Neural cell (in vitro differentiated cells): ENCODE results near the gene NKAIN2. TPM values are rescaled to one million over a fixed set of nuclear protein-coding genes. Genes with fewer than 3 reads are reported as not detected.

ENCODE experiments used
- H2AFZ ChIP-seq: fragments of 200-600, 300-800 bp; sonication (generic), shearing (Covaris generic); 2 replicates; pipeline ENCODE4 v1.6.0; 2014; ENCODE audit warnings: low read depth, mild to moderate bottlenecking, antibody characterized with exemption, low read length, moderate library complexity
- H3F3A ChIP-seq: fragments of 200-600 bp; shearing (Covaris generic); 2 replicates; pipeline ENCODE4 v1.6.1; 2016; ENCODE audit warnings: mild to moderate bottlenecking, moderate library complexity, mixed read lengths, antibody characterized with exemption, low read length; ENCODE audit not compliant: insufficient read depth, poor library complexity, severe bottlenecking
- H3K27ac ChIP-seq: fragments of 200-600, 300-800 bp; sonication (generic), shearing (Covaris generic); 2 replicates; pipeline ENCODE4 v1.5.1; 2014; ENCODE audit warnings: mild to moderate bottlenecking, low read length, moderate library complexity
- H3K27me3 ChIP-seq: fragments of 300-800, 200-600 bp; sonication (generic), shearing (Covaris generic); 2 replicates; pipeline ENCODE4 v1.6.0; 2014; ENCODE audit warnings: mild to moderate bottlenecking, low read depth, low read length, moderate library complexity; ENCODE audit not compliant: insufficient read depth
- H3K36me3 ChIP-seq: fragments of 300-800, 200-600 bp; sonication (generic), shearing (Covaris generic); 2 replicates; pipeline ENCODE4 v1.5.1; 2014; ENCODE audit warnings: mild to moderate bottlenecking, antibody characterized with exemption, low read length, moderate library complexity; ENCODE audit not compliant: insufficient read depth
- H3K4me2 ChIP-seq: fragments of 300-800, 200-600 bp; sonication (generic), shearing (Covaris generic); 2 replicates; pipeline ENCODE4 v1.6.0; 2014; ENCODE audit warnings: mild to moderate bottlenecking, low read length
- H3K4me3 ChIP-seq: fragments of 300-800, 200-600 bp; sonication (generic), shearing (Covaris generic); 2 replicates; pipeline ENCODE4 v1.5.1; 2014; ENCODE audit warnings: mild to moderate bottlenecking, low read length, moderate library complexity
- H3K79me2 ChIP-seq: fragments of 200-600 bp; shearing (Covaris generic); replicated peaks from 2 replicates; pipeline ENCODE4 v1.6.0; 2014; ENCODE audit warnings: mild to moderate bottlenecking, low read length, moderate library complexity; ENCODE audit not compliant: insufficient read depth
- H3K9ac ChIP-seq: fragments of 300-800, 200-600 bp; sonication (generic), shearing (Covaris generic); 2 replicates; pipeline ENCODE4 v1.6.1; 2016; ENCODE audit warnings: mild to moderate bottlenecking, low read length, mixed read lengths
- H3K9me2 ChIP-seq: fragments of 200-600 bp; shearing (Covaris generic); 2 replicates; pipeline ENCODE4 v1.6.1; 2016; ENCODE audit warnings: mild to moderate bottlenecking, low read length, mixed read lengths; ENCODE audit not compliant: insufficient read depth
- H3K9me3 ChIP-seq: fragments of 200-600, 300-800 bp; sonication (generic), shearing (Covaris generic); 2 replicates; pipeline ENCODE4 v1.6.1; 2016; ENCODE audit warnings: mild to moderate bottlenecking, mixed run types, low read length, moderate library complexity, mixed read lengths
- H4K20me1 ChIP-seq: fragments of 200-600 bp; shearing (Covaris generic); 2 replicates; pipeline ENCODE4 v1.6.1; 2016; ENCODE audit warnings: mild to moderate bottlenecking, mixed run types; ENCODE audit not compliant: insufficient read depth
- EP300 ChIP-seq: fragments of 450-650 bp; conservative IDR thresholded peaks from 2 replicates; pipeline ENCODE4 v1.6.1; 2014; ENCODE audit warnings: antibody characterized with exemption, mild to moderate bottlenecking, moderate library complexity; ENCODE audit not compliant: poor library complexity, severe bottlenecking
- EZH2 ChIP-seq: fragments of 200-600, 300-800 bp; shearing (Covaris generic), sonication (generic); IDR thresholded peaks from 2 replicates; pipeline ENCODE4 v1.6.1; 2014; ENCODE audit warnings: antibody characterized with exemption, low read length, borderline replicate concordance, mild to moderate bottlenecking; ENCODE audit not compliant: insufficient read depth, poor library complexity, severe bottlenecking
- MXI1 ChIP-seq: fragments of 450-650 bp; conservative IDR thresholded peaks from 2 replicates; pipeline ENCODE4 v1.6.1; 2014; ENCODE audit warnings: antibody characterized with exemption, mild to moderate bottlenecking; ENCODE audit not compliant: poor library complexity, severe bottlenecking
- POLR2AphosphoS5 ChIP-seq: IDR thresholded peaks from 2 replicates; pipeline ENCODE4 v1.6.1; 2012
- RAD21 ChIP-seq: fragments of 450-650 bp; conservative IDR thresholded peaks from 2 replicates; pipeline ENCODE4 v1.6.1; 2014; ENCODE audit warnings: antibody characterized with exemption, mild to moderate bottlenecking, moderate library complexity
- REST ChIP-seq: IDR thresholded peaks from 2 replicates; pipeline ENCODE4 v1.6.1; 2012; ENCODE audit warnings: borderline replicate concordance
- SMC3 ChIP-seq: fragments of 450-650 bp; conservative IDR thresholded peaks from 2 replicates; pipeline ENCODE4 v1.6.1; 2014; ENCODE audit warnings: antibody characterized with exemption, mild to moderate bottlenecking, moderate library complexity; ENCODE audit not compliant: poor library complexity
- TAF1 ChIP-seq: IDR thresholded peaks from 2 replicates; pipeline ENCODE4 v1.6.1; 2012; ENCODE audit warnings: low read depth
- polyA plus RNA-seq: library from polyadenylated mRNA; depleted of rRNA; stranded (reverse); fragments of >200 nt; gene quantifications from 2 replicates; pipeline ENCODE4 v1.2.3, GENCODE V29; 2014
- TF ChIP-seq, protein P1 (sequence below): fragments of 450-650 bp; IDR thresholded peaks from 2 replicates; pipeline ENCODE4 v1.5.1; 2014; ENCODE audit warnings: antibody characterized with exemption, mild to moderate bottlenecking, moderate library complexity; ENCODE audit not compliant: poor library complexity, severe bottlenecking

The NKAIN2 gene
- polyA plus RNA-seq, 1 donor from 2014 or later, result 23.2 TPM

DNA sequence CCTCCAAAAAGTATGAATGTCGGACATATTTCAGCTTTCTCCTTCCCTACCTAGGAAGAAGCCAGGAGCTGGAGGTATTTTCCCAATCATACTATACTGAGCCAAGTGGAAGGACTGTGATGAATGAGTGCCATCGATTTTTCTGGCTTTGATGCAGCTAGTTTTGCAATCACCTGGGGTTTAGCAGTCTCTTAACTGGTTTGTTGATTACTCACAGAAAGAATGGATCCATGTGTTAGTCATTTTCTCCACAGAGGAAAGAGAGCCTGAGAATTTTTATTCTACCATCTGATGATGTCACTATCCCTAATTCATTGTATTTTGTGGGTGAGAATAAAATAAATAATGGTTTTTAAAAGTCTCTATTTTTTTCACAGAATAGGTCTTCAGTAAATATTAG lies 875.7 kb downstream of the NKAIN2 start:
- H3K79me2 ChIP-seq, result no peaks in the 10 kb centered on the region
- no peaks in the 10 kb centered on the region for H3K36me3 ChIP-seq
- no peaks in the 10 kb centered on the region for H3F3A ChIP-seq
- no peak overlapping the region for H3K9ac ChIP-seq
- no peak overlapping the region for H2AFZ ChIP-seq
- no peak overlapping the region for H3K4me2 ChIP-seq
- H3K4me3 ChIP-seq, result no peak overlapping the region
- H4K20me1 ChIP-seq, result no peaks in the 10 kb centered on the region
- TF ChIP-seq REST, result no peak
- no peak for TF ChIP-seq EP300
- no peak for TF ChIP-seq RAD21
- TF ChIP-seq, protein P1, sequence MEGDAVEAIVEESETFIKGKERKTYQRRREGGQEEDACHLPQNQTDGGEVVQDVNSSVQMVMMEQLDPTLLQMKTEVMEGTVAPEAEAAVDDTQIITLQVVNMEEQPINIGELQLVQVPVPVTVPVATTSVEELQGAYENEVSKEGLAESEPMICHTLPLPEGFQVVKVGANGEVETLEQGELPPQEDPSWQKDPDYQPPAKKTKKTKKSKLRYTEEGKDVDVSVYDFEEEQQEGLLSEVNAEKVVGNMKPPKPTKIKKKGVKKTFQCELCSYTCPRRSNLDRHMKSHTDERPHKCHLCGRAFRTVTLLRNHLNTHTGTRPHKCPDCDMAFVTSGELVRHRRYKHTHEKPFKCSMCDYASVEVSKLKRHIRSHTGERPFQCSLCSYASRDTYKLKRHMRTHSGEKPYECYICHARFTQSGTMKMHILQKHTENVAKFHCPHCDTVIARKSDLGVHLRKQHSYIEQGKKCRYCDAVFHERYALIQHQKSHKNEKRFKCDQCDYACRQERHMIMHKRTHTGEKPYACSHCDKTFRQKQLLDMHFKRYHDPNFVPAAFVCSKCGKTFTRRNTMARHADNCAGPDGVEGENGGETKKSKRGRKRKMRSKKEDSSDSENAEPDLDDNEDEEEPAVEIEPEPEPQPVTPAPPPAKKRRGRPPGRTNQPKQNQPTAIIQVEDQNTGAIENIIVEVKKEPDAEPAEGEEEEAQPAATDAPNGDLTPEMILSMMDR, result no peak
- no peak for TF ChIP-seq TAF1
- TF ChIP-seq MXI1, result no peak
- TF ChIP-seq EZH2, result no peak
- TF ChIP-seq POLR2AphosphoS5, result no peak
- H3K27ac ChIP-seq, result no peak overlapping the region
- no peaks in the 10 kb centered on the region for H3K9me3 ChIP-seq
- H3K27me3 ChIP-seq, result no peaks in the 10 kb centered on the region
- no peaks in the 10 kb centered on the region for H3K9me2 ChIP-seq

DNA sequence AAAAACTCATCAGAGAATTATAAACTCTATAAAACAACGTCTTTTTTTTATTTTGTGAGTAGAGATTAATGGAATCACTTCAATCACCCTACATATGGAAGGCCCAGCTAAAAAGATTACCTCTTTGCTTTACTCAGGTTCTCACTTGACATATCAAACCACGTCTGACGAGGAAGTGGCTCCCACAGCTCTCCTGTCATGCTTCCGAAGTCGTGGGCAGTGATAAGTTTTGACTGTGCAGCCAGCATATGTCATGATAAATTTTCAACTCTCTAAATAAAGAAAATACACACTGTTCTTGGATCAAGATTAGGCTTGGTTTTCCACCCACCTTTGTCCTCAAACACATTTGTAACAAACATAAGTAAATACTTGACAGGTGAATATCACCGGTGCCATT lies 879.1 kb downstream of the NKAIN2 start:
- no peak overlapping the region for H3K4me2 ChIP-seq
- no peak overlapping the region for H2AFZ ChIP-seq
- no peaks in the 10 kb centered on the region for H3K9me3 ChIP-seq
- no peak for TF ChIP-seq EP300
- no peak for TF ChIP-seq MXI1
- TF ChIP-seq EZH2, result no peak
- no peak for TF ChIP-seq REST
- TF ChIP-seq, protein P1, result no peak
- TF ChIP-seq POLR2AphosphoS5, result no peak
- TF ChIP-seq TAF1, result no peak
- no peak for TF ChIP-seq RAD21
- TF ChIP-seq SMC3, result no peak
- H4K20me1 ChIP-seq, result no peaks in the 10 kb centered on the region
- no peaks in the 10 kb centered on the region for H3K27me3 ChIP-seq
- H3F3A ChIP-seq, result no peaks in the 10 kb centered on the region
- no peak overlapping the region for H3K4me3 ChIP-seq
- H3K9ac ChIP-seq, result no peak overlapping the region
- H3K9me2 ChIP-seq, result no peaks in the 10 kb centered on the region
- H3K36me3 ChIP-seq, result no peaks in the 10 kb centered on the region
- H3K79me2 ChIP-seq, result no peaks in the 10 kb centered on the region
- no peak overlapping the region for H3K27ac ChIP-seq
